ENCODE measurements around the gene CXCR1.

CXCR1 gene

GRCh38 chr2:218166791-218167190, at the start of gene CXCR1:
CXCR1 (minus strand) TSS chr2:218166962; CDS start chr2:218165211, 1,751 bp downstream.
- no peak within 1 kb of the TSS for H3K4me3 ChIP-seq (replicated peaks; ENCODE audit: low read depth, low read length)
- TF ChIP-seq CTCF (IDR thresholded peaks at IDR 0.05; ENCODE audit: low read depth, low read length, missing control alignments) = no peak
- DNase-seq (ENCODE audit: extremely low read depth, low read depth) = no peak

- peak overlapping the region; percentile 97 for H3K4me3 ChIP-seq (replicated peaks; ENCODE audit: low read depth, low read length)
- no peak for DNase-seq (ENCODE audit: extremely low read depth, low read depth)
- TF ChIP-seq CTCF (IDR thresholded peaks at IDR 0.05; ENCODE audit: low read depth, low read length, missing control alignments) = no peak
Observed at GRCh38 chr2:218216336-218216673, 49.5 kb upstream of the CXCR1 start.

- H3K4me3 ChIP-seq (replicated peaks; ENCODE audit: low read depth, low read length) = no peak overlapping the region
- no peak for DNase-seq (ENCODE audit: extremely low read depth, low read depth)
- no peak for TF ChIP-seq CTCF (IDR thresholded peaks at IDR 0.05; ENCODE audit: low read depth, low read length, missing control alignments)
Observed at GRCh38 chr2:218214116-218214515, 47.4 kb upstream of the CXCR1 start.

- no peak for DNase-seq (ENCODE audit: extremely low read depth, low read depth)
- no peak overlapping the region for H3K4me3 ChIP-seq (replicated peaks; ENCODE audit: low read depth, low read length)
- no peak for TF ChIP-seq CTCF (IDR thresholded peaks at IDR 0.05; ENCODE audit: low read depth, low read length, missing control alignments)
Observed at GRCh38 chr2:218209078-218209477, 42.3 kb upstream of the CXCR1 start.

- no peak for TF ChIP-seq CTCF (IDR thresholded peaks at IDR 0.05; ENCODE audit: low read depth, low read length, missing control alignments)
- no peak for DNase-seq (ENCODE audit: extremely low read depth, low read depth)
- no peak overlapping the region for H3K4me3 ChIP-seq (replicated peaks; ENCODE audit: low read depth, low read length)
Observed at GRCh38 chr2:218202266-218202665, 35.5 kb upstream of the CXCR1 start.

GRCh38 chr2:218196974-218197373, 30.2 kb upstream of the CXCR1 start:
- no peak for TF ChIP-seq CTCF (IDR thresholded peaks at IDR 0.05; ENCODE audit: low read depth, low read length, missing control alignments)
- no peak for DNase-seq (ENCODE audit: extremely low read depth, low read depth)
- H3K4me3 ChIP-seq (replicated peaks; ENCODE audit: low read depth, low read length) = no peak overlapping the region

GRCh38 chr2:218194880-218195279, 28.1 kb upstream of the CXCR1 start:
- no peak for DNase-seq (ENCODE audit: extremely low read depth, low read depth)
- no peak for TF ChIP-seq CTCF (IDR thresholded peaks at IDR 0.05; ENCODE audit: low read depth, low read length, missing control alignments)
- H3K4me3 ChIP-seq (replicated peaks; ENCODE audit: low read depth, low read length) = no peak overlapping the region
